Measurements from ENCODE around the gene HNRNPAB. TPM values are rescaled to one million over a fixed set of nuclear protein-coding genes. Genes with fewer than 3 reads are reported as not detected.

HNRNPAB gene
- 37.5 and 46.4 TPM in 2 replicates for total RNA-seq

DNA sequence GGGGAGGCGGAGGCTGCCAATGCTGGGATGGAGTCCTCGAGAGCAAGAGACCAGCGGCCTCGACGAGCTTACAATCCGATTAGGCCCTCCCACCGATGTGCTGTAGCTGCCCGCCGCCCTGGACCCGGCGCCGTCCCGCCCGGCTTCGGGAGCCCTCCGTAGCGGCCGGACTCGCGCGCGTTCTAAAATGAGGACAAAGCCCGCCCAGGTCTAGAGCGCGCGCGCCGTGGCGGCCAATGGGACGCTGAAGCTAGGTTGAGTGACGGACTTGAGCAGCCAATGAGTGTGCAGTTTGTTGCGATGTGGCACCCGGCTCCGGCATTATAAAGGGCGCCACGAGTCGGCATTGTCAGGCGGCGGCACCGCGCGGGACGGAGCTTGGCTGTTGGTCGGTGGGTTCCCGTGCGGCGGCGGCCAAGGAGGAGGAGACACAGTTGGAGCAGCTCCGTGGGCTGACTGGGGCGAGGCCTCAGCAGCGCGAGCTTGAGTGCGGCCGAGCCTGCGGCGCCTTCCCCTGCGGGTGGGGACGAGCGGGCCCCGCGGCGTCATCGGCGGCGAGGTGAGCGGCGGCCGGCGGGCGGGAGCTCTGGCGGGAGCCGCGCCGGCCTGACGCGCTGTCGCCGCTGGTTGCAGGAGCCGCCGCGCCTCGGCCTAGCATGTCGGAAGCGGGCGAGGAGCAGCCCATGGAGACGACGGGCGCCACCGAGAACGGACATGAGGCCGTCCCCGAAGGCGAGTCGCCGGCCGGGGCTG, at the start of gene HNRNPAB:
TSS of gene HNRNPAB (plus strand) at position 352 of the 753 bp plus-strand sequence. CDS start at position 657, 305 bp downstream.
- DNase-seq (ENCODE audit: low read depth in 2 of 2), result peak; percentile 95 to 98

DNA sequence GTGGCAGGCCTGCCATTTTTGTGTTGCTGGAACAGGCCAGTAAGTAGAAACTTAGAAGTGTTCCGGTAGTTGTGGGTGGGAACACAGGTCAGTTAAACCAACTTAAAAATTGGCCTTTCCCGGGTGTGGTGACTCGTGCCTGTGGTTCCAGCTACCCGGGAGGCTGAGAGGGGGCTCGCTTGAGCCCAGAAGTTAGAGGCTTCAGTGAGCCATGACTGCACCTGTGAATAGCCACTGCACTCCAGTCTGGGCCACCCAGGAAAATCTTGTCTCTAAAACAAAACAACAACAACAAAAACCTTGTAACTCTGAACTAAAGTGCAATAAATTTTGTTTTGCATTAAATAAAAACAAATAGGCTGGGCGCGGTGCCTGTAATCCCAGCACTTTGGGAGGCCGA, 49.3 kb upstream of the HNRNPAB start:
- no peak for DNase-seq (ENCODE audit: low read depth in 2 of 2)

DNA sequence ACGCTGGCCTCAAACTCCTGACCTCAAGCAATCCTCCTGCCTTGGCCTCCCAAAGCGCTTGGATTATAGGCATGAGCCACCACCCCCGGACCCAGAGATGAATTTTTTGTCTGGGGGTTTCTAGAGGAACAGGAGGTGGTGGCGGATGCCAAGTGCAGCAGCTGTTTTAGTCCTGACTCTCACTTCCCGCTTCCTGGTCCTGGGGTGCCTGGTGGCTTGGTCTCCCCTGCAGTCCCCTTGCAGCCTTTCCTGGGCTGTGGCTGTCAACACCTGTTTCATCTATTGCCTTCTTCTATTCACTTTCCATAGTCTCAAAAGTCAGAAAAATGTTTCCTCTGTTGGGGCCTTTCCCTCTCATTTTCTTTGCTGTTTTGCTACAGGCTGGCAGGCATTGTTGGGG, 44.2 kb upstream of the HNRNPAB start:
- DNase-seq (ENCODE audit: low read depth in 2 of 2), result no peak

DNA sequence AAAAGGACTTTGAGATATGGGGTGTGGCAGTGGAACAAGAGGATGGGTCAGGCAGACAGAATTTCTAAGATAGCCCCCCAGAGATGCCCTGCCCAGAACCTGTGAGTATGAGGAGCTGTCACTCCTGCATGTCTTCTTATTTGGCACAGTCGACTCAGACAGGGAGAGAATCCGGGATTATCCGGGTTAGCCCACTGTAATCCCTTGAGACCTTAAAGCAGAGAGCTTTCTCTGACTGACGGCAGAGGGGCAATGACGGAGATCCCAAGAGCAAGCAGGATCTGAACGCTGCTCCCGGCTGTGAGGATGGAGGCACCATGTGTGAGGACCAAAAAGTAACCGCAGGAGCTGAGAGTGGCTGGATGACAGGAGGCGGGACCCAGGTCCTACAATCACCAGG, 41.9 kb upstream of the HNRNPAB start:
- DNase-seq (ENCODE audit: low read depth in 2 of 2), result no peak

DNA sequence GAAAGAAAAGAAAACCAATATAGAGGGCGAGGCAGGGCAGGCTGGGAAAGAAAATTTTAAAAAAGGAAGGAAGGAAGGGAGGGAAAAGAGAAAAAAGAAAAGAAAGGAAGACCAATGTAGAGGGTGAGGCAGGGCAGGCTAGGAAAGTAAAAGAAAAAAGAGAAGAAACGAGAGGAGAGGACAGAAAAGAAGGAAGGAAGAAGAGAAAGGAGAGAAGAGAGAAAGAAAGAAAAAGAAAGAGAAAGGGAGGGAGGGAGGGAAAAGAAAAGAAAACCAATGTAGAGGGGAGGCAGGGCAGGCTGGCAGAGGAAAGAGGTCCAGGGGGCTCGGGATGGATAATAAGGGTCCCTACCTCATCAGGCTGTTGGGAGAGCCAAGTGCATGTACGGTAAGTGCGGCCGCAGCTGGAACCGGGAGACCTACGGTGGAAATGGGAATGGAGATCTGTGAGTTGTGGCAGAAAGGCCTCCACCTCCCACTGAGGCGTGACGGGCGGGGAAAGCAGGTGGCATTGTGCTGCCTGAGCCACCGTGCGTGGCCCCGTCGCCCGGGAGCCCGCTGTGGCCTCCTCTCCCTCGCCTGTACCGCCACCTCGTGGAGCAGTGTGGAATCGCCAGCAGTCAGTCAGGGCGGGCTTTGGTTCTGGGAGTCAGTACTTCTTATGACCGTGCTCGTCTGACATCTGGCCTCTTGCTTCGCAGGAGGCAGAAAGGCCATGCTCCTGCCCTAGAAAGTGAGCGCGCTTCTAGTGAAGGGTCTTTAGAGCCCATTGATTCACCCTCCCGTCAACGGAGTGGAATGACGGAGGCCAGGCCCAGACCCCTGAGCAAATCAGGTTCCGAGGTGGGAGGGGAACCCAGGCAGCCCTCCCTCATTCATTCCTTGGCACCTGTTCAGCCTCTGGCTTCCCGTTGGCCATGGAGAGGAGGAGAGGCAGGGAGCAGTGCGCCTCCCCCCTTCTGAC, 40.3 kb upstream of the HNRNPAB start:
- peak; percentile 47 to 71 for DNase-seq (ENCODE audit: low read depth in 2 of 2)

DNA sequence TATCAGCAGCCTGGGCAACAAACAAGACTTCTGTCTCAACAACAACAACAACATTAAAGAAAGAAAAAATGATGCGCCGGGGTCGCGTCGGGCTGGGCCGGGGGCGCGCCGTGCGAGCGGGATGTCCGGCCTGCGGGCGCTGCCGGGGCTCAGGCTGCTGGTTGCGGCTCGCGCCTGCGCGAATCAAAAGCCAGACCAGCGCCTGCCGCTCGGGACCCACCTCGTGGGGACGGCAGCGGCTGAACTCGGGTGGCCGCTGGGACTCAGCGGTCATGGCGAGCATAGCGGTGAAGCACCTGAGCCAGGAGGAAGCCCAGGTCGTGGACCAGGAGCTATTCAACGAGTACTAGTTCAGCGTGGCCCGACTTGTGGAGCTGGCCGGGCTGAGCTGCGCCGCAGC, 38.8 kb upstream of the HNRNPAB start:
- no peak for DNase-seq (ENCODE audit: low read depth in 2 of 2)

DNA sequence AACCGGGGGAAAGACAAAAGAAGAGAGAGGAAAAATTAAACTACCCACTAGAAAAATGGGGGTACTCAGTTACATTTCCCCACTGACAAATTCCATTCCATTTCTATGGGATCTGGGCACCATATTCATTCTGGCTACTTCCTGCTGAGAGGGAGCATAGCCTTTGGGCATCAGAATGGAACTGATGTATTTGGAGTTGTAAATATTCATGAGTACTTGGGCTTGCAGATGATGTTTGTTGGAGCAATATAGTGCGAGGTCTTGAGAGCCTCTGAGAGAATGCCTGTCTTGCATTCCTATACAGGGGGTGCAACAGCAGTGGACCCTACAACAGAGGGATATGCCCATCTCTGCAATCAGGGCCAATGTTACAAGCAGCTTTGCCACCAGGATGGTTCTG, 33.9 kb upstream of the HNRNPAB start:
- no peak for DNase-seq (ENCODE audit: low read depth in 2 of 2)

DNA sequence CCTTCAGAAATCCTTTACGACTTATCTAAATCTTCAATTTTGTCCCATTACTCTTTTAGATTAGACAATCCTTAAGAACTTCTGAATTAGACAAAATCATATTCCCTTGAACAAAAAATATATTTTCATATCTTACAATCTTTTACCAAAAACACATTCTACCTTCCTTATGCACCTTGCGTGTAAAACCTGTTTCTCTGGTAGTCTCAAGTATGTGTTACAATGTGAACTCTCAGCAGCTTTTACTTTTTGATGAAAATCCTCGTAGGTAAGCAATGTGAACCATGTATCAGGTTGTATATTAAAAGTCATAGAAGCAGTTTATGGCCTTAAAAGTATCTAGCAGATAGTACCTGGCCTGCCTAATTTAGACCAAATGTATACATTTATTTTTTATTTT, 29.9 kb upstream of the HNRNPAB start:
- DNase-seq (ENCODE audit: low read depth in 2 of 2), result no peak

DNA sequence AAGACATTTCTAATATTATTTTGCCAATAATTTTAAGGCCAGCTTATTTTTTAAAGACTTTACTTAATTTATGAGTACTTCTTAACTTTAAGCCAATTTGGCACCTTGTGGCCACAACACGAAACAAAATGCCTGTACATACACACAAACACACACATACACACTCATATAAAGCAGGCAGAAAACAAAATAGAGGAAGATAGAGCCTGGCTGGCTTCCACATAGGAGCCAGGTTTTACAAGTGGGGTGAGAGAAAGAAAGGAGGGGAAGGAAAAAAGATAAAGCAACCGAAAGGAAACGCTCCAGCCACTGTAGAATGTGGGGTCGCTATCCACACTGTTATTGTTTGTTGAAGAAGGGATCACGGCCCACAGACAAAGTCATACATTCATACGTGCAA, 27.5 kb upstream of the HNRNPAB start:
- no peak for DNase-seq (ENCODE audit: low read depth in 2 of 2)

DNA sequence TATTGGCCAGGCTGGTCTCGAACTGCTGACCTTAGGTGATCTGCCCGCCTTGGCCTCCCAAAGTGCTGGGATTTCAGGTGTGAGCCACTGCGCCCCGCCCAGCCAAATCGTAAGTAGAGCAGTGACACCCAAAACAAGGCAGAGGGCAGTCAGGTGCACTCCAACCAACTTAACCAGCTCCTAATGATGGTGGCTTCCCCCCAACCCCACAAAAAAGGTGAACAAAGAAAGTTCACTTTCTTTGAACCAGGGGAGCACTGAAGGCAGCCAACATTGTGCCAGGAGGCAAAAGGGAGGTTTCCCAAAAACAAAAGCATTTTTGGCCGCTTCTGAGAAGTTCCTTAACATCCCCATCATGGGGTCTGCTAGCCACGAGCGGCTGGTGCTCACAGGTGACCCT, 26.8 kb upstream of the HNRNPAB start:
- DNase-seq (ENCODE audit: low read depth in 2 of 2), result no peak

DNA sequence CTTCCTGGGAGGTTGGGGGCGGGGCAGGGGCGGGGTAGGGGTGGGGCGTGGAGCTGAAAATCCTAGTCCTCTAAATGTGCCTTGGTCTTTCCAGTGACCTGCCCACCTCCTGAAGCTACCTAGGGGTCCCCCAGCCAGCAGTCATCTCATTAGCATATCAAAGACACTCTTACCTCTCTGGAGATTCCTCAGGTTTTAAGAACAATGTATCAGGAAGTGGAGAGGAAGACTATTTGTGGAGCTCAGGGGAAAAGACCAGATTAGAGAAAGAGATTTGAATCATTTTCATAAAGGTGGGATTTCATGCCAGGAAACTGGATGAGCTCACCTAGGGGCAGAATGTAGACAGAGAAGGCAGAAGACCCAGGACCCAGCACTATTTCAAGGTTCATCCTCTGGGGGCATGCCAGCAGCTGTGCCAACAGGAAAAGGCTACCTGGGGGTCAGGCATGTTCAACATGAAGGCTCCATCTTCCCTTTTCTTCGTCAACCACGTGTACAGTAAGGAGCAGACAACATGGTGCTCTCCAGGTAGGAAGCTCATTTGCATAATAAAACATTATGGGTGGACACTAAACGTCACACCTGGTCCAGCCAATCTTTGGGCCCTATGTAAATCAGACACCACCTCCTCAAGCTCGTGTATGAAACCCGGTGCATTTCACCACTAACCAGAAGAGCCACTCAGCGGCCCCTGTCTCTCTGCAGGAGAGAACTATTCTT, 24.0 kb upstream of the HNRNPAB start:
- no peak for DNase-seq (ENCODE audit: low read depth in 2 of 2)

DNA sequence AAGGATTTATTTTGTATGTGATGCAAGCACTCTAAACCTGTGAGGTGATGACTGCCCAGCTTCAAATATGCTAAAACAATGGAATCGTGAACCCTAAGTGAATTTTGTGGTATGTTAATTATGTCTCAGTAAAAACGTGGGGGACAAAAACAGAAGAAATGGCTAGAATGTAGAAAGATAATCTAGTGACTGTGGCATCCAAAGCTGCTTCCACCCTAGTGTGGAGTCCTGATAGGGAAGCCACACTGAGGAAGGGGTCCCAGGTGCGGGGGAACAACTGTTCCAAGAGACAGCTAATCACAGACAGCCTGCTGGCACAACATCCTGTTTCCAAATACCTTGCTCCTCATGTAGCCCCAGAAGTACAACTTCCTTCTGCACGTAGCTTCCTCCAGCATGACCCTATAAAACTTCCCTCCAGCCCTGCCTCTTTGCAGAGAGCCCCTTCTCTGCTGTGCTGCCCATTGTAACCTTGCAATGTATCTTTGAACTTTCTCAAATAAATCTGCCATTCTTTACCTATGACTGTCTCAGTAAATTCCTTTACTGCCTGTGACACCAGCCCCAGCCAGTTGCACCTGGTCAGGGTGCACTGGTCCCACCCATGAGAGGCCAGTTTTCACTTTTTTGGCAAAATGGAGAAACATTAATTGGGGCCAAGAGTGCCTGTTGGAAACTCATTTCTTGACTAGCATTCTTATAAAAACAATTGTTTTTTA, 22.0 kb upstream of the HNRNPAB start:
- DNase-seq (ENCODE audit: low read depth in 2 of 2), result no peak

DNA sequence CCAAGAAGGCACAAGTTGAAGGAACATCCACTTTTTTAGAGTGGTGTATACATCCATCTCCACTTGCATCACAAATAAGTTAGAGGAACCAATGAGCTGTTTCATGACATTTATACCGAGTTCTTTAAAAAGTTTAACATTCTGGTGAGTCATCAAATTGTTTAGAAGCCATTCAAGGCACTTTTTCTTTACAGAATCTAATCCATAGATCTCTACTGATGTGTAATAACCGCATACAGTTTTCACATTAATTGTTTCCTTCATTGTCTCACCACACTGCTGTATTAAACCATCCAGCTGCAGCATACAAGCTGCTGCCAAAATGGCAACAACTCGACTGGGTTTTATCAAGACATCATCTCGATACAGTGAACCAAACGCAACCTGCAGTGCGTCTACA, 17.9 kb upstream of the HNRNPAB start:
- DNase-seq (ENCODE audit: low read depth in 2 of 2), result no peak

DNA sequence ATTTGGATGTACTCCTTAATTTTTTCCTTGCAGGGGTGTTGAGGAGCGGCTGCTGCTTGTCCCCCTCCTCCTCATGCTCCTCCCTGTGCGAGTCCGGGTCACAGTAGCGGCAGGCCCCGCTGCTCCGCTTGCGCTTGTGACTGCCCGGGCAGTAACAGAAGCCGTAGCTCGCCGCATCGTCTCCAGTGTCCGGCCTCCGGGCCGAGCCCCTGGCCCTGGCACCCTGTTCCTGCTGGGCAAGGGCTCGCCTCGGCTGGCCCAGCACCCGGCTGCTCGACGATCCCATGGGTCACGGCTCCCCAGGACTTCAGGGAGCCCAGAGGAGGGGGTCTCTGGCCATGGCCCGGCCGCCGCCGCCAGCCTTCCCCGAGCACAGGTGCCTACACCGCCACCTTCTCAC, 17.3 kb upstream of the HNRNPAB start, which contains the start of gene GMCL2:
TSS of gene GMCL2 (minus strand) at position 358 of the 400 bp plus-strand sequence. CDS start at position 286, 72 bp downstream.
- no peak for DNase-seq (ENCODE audit: low read depth in 2 of 2)

DNA sequence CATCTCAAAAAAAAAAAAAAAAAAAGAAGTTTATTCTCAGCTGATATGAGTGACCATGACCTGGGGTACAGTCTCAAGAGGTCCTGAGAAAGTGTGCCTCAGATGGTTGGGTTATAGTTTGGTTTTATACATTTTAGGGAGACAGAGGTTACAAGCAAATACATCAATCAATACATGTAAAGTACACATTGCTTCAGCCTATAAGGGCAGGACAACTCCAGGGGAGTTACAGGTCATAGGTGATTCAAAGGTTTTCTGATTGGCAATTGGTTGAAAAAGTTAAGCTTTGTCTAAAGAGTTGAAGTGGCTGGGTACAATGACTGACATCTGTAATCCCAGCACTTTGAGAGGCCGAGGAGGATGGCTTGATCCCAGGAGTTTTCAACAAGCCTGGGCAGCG, 14.9 kb upstream of the HNRNPAB start:
- no peak for DNase-seq (ENCODE audit: low read depth in 2 of 2)

DNA sequence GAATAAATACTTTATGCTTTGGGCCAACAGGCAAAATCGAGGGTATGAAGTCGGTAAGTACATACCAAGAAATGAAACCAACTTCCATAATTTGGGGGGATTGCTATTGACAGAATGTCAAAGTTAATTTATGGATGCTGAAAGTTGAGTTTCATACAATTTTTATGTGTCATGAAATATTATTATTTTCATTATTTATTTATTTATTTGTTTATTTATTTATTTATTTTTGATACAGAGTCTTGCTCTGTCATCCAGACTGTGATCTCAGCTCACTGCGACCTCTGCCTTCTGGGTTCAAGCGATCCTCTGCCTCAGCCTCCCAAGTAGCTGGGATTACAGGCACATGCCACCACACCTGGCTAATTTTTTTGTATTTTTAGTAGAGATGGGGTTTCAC, 12.7 kb upstream of the HNRNPAB start:
- DNase-seq (ENCODE audit: low read depth in 2 of 2), result no peak

DNA sequence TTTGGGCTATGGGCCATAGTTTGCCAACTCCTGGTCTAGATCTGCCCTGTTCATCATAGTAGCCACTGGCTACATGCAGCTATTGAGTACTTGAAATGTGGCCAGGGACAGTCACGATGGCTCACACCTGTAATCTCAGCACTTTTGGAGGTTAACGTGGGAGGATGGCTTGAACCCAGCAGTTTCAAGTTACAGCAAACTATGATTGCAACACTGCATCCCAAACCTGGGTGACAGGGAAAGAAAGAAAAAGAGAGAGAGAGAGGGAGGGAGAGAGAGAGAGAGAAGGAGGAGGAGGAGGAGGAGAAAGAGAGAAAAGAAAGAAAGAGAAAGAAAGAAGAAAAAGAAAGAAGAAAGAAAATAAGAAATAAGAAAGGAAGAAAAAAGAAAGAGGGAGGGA, 12.1 kb upstream of the HNRNPAB start:
- DNase-seq (ENCODE audit: low read depth in 2 of 2), result no peak

DNA sequence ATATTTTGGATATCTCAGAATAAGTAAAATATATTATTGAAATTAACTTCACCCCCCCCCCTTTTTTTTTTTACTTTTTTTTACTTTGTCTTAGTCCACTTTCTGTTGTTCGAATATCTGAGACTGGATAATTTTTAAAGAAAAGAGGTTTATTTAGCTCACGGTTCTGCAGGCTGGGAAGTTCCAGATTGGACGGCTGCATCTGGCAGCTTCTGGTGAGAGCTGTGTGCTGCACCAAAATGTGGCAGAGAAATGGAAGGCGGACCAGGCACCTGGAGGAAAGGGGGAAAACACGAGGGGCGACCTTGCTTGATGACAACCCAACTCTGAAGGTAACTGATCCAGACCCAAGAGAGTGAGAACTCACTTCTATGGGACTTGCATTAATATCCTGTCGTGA, 11.5 kb upstream of the HNRNPAB start:
- DNase-seq (ENCODE audit: low read depth in 2 of 2), result no peak

DNA sequence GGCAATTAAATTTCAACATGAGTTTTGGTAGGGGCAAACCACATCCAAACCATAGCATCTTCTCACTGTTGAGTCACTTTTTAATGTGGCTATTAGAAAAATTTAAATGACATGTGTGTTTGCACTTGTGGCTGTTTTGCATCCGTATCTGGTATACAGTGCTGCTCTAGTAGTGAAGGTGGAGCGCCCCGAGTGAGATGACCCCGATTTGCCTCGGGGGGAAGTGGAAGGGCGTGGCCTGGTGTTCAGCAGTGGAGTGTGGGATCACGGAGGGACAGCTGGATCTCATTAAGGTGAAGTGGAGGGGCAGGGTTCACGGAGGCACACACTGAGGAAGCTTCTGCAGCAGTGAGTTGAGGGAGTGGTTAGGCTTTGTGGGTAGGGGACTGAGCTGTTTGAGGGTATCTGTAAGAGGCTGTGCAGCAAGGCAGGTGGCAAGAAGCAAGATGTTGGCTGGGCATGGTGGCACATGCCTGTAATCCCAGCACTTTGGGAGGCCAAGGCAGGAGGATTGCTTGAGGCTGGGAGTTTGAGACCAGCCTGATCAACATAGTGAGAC, 11.0 kb upstream of the HNRNPAB start:
- DNase-seq (ENCODE audit: low read depth in 2 of 2), result no peak

DNA sequence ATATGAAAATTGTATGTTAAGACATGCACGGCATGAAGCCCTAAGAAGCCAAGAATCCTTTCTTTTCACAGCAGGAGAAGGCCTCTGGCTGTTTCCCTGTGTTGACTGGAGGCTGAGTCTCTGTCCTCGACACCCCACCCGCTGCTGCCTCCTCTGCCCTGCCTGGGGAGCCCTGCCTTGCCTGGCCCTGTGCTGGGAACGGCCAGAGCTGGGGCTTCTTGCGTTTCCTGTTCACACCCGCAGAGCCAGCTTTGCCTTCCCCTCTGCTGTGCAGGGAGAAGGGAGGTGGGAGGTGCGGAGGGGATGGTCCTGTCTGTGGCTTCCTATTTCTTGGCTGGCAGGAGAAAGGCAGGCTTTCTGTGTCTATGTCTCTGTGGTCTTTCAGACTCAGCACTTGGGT, 10.3 kb upstream of the HNRNPAB start:
- DNase-seq (ENCODE audit: low read depth in 2 of 2), result no peak

DNA sequence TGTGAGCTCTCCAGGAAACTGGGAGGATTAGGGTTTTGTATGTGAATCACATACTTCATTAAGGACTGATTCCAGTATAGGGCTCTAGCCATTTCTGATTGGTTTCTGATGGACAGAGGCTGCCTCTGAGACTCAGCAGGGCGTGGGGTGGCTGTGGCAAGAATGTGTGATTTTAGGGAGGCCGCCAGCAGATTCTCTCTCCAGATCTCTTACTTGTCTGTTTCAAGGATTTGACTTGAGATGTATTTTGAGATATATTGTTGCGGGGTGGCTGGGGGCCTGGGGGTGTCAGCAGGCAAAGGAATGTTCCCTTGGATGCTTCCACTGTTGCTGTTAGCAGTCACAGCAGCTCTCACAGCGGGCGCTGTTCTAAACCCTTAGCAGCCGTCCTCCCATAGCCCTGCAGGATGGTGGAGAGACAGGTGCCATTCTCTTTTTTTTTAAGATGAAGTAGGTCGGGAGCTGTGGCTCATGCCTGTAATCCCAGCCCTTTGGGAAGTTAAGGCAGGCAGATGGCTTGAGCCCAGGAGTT, 8.0 kb upstream of the HNRNPAB start:
- no peak for DNase-seq (ENCODE audit: low read depth in 2 of 2)

Data from dermis microvascular lymphatic vessel endothelial cell (primary cell).